Coronary artery (tissue), 2 donors: ENCODE data around the gene OR8D4.

Experiments used
- DNase-seq: peaks from one replicate; pipeline ENCODE4 v3.0.0-alpha.2; 2017; ENCODE audit warnings: low spot score
- H3K27ac ChIP-seq, 2 donors: fragments of 200-600 bp; sonication (generic); one replicate each; pipeline ENCODE4 v1.5.1; 2016 to 2019
- H3K4me3 ChIP-seq: fragments of 200-600 bp; sonication (generic); 2 replicates; pipeline ENCODE4 v1.5.1; 2016; ENCODE audit warnings: mild to moderate bottlenecking, moderate library complexity
- CTCF ChIP-seq: fragments of 200-600 bp; sonication (generic); IDR thresholded peaks from one replicate; pipeline ENCODE4 v1.5.1; 2019; ENCODE audit warnings: antibody characterized with exemption

OR8D4 gene

GRCh38 chr11:123885570-123885969 is 16.4 kb upstream of the OR8D4 start, which contains the start of gene TMEM225:
Gene TMEM225 (minus strand): TSS chr11:123885670. CDS start chr11:123885425, 245 bp downstream.
- no peak within 1 kb of the TSS for H3K27ac ChIP-seq
- no peak within 1 kb of the TSS for H3K4me3 ChIP-seq
- DNase-seq = no peak
- no peak for TF ChIP-seq CTCF

- no peak overlapping the region for H3K4me3 ChIP-seq
- no peak for DNase-seq
- TF ChIP-seq CTCF = no peak
- no peak overlapping the region for H3K27ac ChIP-seq
Observed at GRCh38 chr11:123892031-123892430, 9.9 kb upstream of the OR8D4 start.

GRCh38 chr11:123899792-123900191 is 2.2 kb upstream of the OR8D4 start:
- Histone ChIP-seq H3K27ac (no peak overlapping the region), H3K4me3 (no peak overlapping the region)
- TF ChIP-seq CTCF = no peak
- DNase-seq = no peak

- no peak for TF ChIP-seq CTCF
- no peak overlapping the region for H3K27ac ChIP-seq
- no peak overlapping the region for H3K4me3 ChIP-seq
- no peak for DNase-seq
Observed at GRCh38 chr11:123903932-123904331, 2.0 kb downstream of the OR8D4 start.

GRCh38 chr11:123904932-123905331 is 3.0 kb downstream of the OR8D4 start:
- DNase-seq = no peak
- H3K4me3 ChIP-seq = no peak overlapping the region
- no peak for TF ChIP-seq CTCF

GRCh38 chr11:123905826-123906225 is 3.9 kb downstream of the OR8D4 start:
- DNase-seq = no peak
- TF ChIP-seq CTCF = no peak
- Histone ChIP-seq H3K4me3 (no peak overlapping the region), H3K27ac (no peak overlapping the region)

More at GRCh38 chr11:123904932-123905331, 3.0 kb downstream of the OR8D4 start:
- no peak overlapping the region for H3K27ac ChIP-seq

- Histone ChIP-seq H3K27ac (no peak overlapping the region), H3K4me3 (no peak overlapping the region)
- no peak for DNase-seq
- TF ChIP-seq CTCF = no peak
Observed at GRCh38 chr11:123920943-123921342, 19.0 kb downstream of the OR8D4 start.
